ENCODE results near the gene ZNF430. TPM values are rescaled to one million over a fixed set of nuclear protein-coding genes. Genes with fewer than 3 reads are reported as not detected.

Gene ZNF430
- polyA plus RNA-seq, 1 donor from 2014 or later, result 69.8 TPM

GRCh38 chr19:21087871-21088270 lies 67.4 kb downstream of the ZNF430 start:
- Mint-ChIP-seq H3K27ac (no peak overlapping the region), H3K27me3 (no peaks in the 10 kb centered on the region), H3K9me3 (no peaks in the 10 kb centered on the region), H3K4me1 (peaks cover 0 to 5% (median 3%) of the 10 kb centered on the region in 3 donors), H3K4me3 (no peak overlapping the region), H3K36me3 (peaks cover 3% of the 10 kb centered on the region)

GRCh38 chr19:21092109-21092508 lies 71.7 kb downstream of the ZNF430 start:
- Mint-ChIP-seq H3K4me3 (no peak overlapping the region), H3K9me3 (no peaks in the 10 kb centered on the region), H3K36me3 (peaks cover 3% of the 10 kb centered on the region), H3K27ac (no peak overlapping the region), H3K4me1 (peaks cover 1 to 6% (median 2%) of the 10 kb centered on the region in 3 donors), H3K27me3 (no peaks in the 10 kb centered on the region)

GRCh38 chr19:21094347-21095025 lies 74.0 kb downstream of the ZNF430 start:
- peak overlapping the region in 1 of 3 donors; percentile 27 for H3K27ac Mint-ChIP-seq
- H3K36me3 Mint-ChIP-seq, result peaks cover under 1% of the 10 kb centered on the region
- no peak overlapping the region for H3K4me3 Mint-ChIP-seq
- no peaks in the 10 kb centered on the region for H3K9me3 Mint-ChIP-seq
- no peaks in the 10 kb centered on the region for H3K27me3 Mint-ChIP-seq
- peaks cover 1 to 6% (median 2%) of the 10 kb centered on the region in 3 donors for H3K4me1 Mint-ChIP-seq

GRCh38 chr19:21098291-21098690 lies 77.8 kb downstream of the ZNF430 start:
- Mint-ChIP-seq H3K4me1 (peaks cover 1 to 3% (median 2%) of the 10 kb centered on the region in 3 donors), H3K36me3 (peaks cover 1% of the 10 kb centered on the region)

GRCh38 chr19:21101521-21102242 lies 81.2 kb downstream of the ZNF430 start:
- Mint-ChIP-seq H3K9me3 (no peaks in the 10 kb centered on the region), H3K27ac (no peak overlapping the region)

More at GRCh38 chr19:21098291-21098690, 77.8 kb downstream of the ZNF430 start:
- Mint-ChIP-seq H3K4me3 (no peak overlapping the region), H3K27ac (no peak overlapping the region), H3K9me3 (no peaks in the 10 kb centered on the region), H3K27me3 (no peaks in the 10 kb centered on the region)

GRCh38 chr19:21109116-21109515 lies 88.7 kb downstream of the ZNF430 start:
- Mint-ChIP-seq H3K9me3 (peaks cover 4 to 18% (median 9%) of the 10 kb centered on the region in 3 donors), H3K36me3 (peaks cover 32% of the 10 kb centered on the region)

More at GRCh38 chr19:21101521-21102242, 81.2 kb downstream of the ZNF430 start:
- H3K36me3 Mint-ChIP-seq, result peaks cover 8% of the 10 kb centered on the region
- H3K4me3 Mint-ChIP-seq, result no peak overlapping the region
- H3K27me3 Mint-ChIP-seq, result no peaks in the 10 kb centered on the region
- H3K4me1 Mint-ChIP-seq, result no peaks in the 10 kb centered on the region

More at GRCh38 chr19:21109116-21109515, 88.7 kb downstream of the ZNF430 start:
- H3K4me3 Mint-ChIP-seq, result no peak overlapping the region
- no peak overlapping the region for H3K27ac Mint-ChIP-seq
- no peaks in the 10 kb centered on the region for H3K27me3 Mint-ChIP-seq
- H3K4me1 Mint-ChIP-seq, result peaks cover 0 to 2% (median 0%) of the 10 kb centered on the region in 3 donors

Other genes starting within 250 kb of the ZNF430 start
- 6.1 TPM for gene ZNF66, start 244.4 kb upstream of the ZNF430 start, polyA plus RNA-seq
- 11.7 TPM for gene ZNF85, start 97.4 kb upstream of the ZNF430 start, polyA plus RNA-seq
- gene ZNF714, start 61.5 kb downstream of the ZNF430 start, polyA plus RNA-seq, result 10.2 TPM
- 19.8 TPM for gene ZNF431, start 121.4 kb downstream of the ZNF430 start, polyA plus RNA-seq